ENCODE data around the gene CSNK1E.

CSNK1E gene

DNA sequence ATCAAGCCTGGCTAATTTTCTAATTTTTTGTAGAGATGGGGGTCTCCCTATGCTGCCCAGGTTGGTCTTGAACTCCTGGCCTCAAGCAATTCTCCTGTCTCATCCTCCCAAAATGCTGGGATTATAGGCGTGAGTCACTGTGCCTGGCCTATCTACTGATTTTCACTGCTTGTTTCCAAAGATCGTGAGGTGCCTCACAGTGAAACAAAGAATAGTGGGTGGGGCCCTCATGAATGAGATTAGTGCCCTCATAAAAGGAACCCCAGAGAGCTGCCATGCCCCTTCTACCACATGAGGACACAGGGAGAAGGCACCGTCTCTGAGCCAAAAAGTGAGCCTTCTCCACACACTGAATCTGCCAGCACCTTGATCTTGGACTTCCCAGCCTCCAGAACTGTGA is 67.9 kb downstream of the CSNK1E start:
- Histone ChIP-seq H3K36me3 (ENCODE audit: insufficient read depth) (no peaks in the 10 kb centered on the region), H4K20me1 (ENCODE audit: insufficient read depth) (no peaks in the 10 kb centered on the region), H3K27ac (no peak overlapping the region), H3K9ac (no peak overlapping the region), H3K27me3 (ENCODE audit: insufficient read depth, low read depth) (no peaks in the 10 kb centered on the region), H3K4me3 (IDR thresholded peaks at IDR 0.05; ENCODE audit: insufficient read depth, low read depth, low read length) (no peak overlapping the region), H3K4me2 (no peak overlapping the region), H3K4me1 (ENCODE audit: low read depth, poor library complexity, severe bottlenecking) (peaks cover 4% of the 10 kb centered on the region), H2AFZ (ENCODE audit: low read depth) (no peak overlapping the region), H3K79me2 (ENCODE audit: insufficient read depth, low read depth) (no peaks in the 10 kb centered on the region)
- TF ChIP-seq, protein P1, sequence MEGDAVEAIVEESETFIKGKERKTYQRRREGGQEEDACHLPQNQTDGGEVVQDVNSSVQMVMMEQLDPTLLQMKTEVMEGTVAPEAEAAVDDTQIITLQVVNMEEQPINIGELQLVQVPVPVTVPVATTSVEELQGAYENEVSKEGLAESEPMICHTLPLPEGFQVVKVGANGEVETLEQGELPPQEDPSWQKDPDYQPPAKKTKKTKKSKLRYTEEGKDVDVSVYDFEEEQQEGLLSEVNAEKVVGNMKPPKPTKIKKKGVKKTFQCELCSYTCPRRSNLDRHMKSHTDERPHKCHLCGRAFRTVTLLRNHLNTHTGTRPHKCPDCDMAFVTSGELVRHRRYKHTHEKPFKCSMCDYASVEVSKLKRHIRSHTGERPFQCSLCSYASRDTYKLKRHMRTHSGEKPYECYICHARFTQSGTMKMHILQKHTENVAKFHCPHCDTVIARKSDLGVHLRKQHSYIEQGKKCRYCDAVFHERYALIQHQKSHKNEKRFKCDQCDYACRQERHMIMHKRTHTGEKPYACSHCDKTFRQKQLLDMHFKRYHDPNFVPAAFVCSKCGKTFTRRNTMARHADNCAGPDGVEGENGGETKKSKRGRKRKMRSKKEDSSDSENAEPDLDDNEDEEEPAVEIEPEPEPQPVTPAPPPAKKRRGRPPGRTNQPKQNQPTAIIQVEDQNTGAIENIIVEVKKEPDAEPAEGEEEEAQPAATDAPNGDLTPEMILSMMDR (conservative IDR thresholded peaks at IDR 0.05; ENCODE audit: low read depth, low read length), result no peak

DNA sequence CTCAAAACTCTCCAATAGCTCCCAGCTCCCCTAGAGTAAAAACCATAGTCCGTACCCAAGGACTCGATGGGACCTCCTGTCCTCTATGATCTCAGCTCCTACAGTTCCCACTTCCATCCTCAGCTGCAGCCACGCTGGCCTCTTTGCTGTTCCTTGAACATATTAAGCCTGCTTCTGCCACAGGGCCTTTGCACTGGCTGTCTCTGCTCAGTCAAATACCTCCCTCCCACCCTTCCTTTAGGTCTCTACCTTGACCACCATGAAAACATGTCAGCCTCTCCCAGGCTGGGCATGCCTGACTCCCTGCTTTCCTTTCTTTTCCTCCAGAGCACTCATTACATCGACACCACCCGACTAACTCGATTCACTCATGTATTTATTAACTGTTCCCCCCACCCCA is 69.0 kb downstream of the CSNK1E start:
- Histone ChIP-seq H3K4me1 (ENCODE audit: low read depth, poor library complexity, severe bottlenecking) (peaks cover 4% of the 10 kb centered on the region), H3K27ac (no peak overlapping the region), H3K79me2 (ENCODE audit: insufficient read depth, low read depth) (no peaks in the 10 kb centered on the region), H2AFZ (ENCODE audit: low read depth) (no peak overlapping the region), H4K20me1 (ENCODE audit: insufficient read depth) (no peaks in the 10 kb centered on the region), H3K27me3 (ENCODE audit: insufficient read depth, low read depth) (no peaks in the 10 kb centered on the region), H3K9ac (no peak overlapping the region), H3K4me2 (no peak overlapping the region), H3K4me3 (IDR thresholded peaks at IDR 0.05; ENCODE audit: insufficient read depth, low read depth, low read length) (no peak overlapping the region), H3K36me3 (ENCODE audit: insufficient read depth) (no peaks in the 10 kb centered on the region)
- TF ChIP-seq, protein P1 (conservative IDR thresholded peaks at IDR 0.05; ENCODE audit: low read depth, low read length), result no peak

DNA sequence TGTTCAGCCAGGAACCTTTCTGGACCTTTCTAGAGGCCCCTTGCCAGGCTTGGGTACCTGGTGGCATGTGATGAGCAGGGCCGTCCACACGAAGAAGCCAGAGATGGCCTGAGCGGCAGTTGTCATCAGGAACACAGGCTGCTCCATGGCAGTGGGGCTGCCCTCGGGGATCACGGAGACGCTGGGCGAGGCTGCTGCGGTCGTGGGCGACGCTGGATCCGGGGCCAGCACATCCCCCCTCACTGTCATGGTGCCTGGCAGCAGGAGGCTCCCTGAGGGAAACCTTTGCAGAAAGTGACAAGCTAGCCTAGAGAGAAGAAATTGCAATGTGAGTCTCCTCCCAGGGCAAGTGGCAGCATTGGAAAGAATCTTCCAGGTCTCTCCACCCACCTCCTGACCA is 69.5 kb downstream of the CSNK1E start:
- no peaks in the 10 kb centered on the region for H3K36me3 ChIP-seq (ENCODE audit: insufficient read depth)
- H3K4me3 ChIP-seq (IDR thresholded peaks at IDR 0.05; ENCODE audit: insufficient read depth, low read depth, low read length), result no peak overlapping the region
- no peak overlapping the region for H3K9ac ChIP-seq
- peaks cover 4% of the 10 kb centered on the region for H3K4me1 ChIP-seq (ENCODE audit: low read depth, poor library complexity, severe bottlenecking)
- H4K20me1 ChIP-seq (ENCODE audit: insufficient read depth), result no peaks in the 10 kb centered on the region
- TF ChIP-seq, protein P1 (conservative IDR thresholded peaks at IDR 0.05; ENCODE audit: low read depth, low read length), result no peak
- H2AFZ ChIP-seq (ENCODE audit: low read depth), result no peak overlapping the region
- H3K4me2 ChIP-seq, result no peak overlapping the region
- H3K27ac ChIP-seq, result no peak overlapping the region
- H3K79me2 ChIP-seq (ENCODE audit: insufficient read depth, low read depth), result no peaks in the 10 kb centered on the region
- H3K27me3 ChIP-seq (ENCODE audit: insufficient read depth, low read depth), result no peaks in the 10 kb centered on the region

DNA sequence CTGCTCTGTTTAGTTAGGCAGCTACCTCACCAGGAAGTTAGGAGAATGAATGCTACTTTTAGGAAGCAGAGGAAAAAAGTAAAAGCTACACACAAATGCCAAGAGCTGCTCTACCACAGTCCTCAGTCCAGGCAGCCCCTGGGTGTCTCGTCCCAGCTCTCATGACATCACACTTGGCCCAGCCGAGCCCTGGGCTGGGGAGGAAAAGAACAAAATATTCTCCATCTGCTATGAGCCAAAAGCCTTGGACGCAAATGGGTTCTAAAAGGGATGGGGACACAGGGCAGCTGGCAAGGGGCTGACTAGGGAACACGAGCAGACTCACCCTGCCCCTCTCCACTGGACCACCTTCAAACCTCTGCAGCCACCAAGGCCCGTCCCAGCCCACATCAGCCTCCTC is 70.5 kb downstream of the CSNK1E start:
- H4K20me1 ChIP-seq (ENCODE audit: insufficient read depth), result no peaks in the 10 kb centered on the region
- H3K27ac ChIP-seq, result no peak overlapping the region
- H3K36me3 ChIP-seq (ENCODE audit: insufficient read depth), result no peaks in the 10 kb centered on the region
- H3K4me2 ChIP-seq, result no peak overlapping the region
- no peaks in the 10 kb centered on the region for H3K79me2 ChIP-seq (ENCODE audit: insufficient read depth, low read depth)
- TF ChIP-seq, protein P1 (conservative IDR thresholded peaks at IDR 0.05; ENCODE audit: low read depth, low read length), result no peak
- H3K4me3 ChIP-seq (IDR thresholded peaks at IDR 0.05; ENCODE audit: insufficient read depth, low read depth, low read length), result no peak overlapping the region
- no peak overlapping the region for H2AFZ ChIP-seq (ENCODE audit: low read depth)
- peaks cover 4% of the 10 kb centered on the region for H3K4me1 ChIP-seq (ENCODE audit: low read depth, poor library complexity, severe bottlenecking)
- no peak overlapping the region for H3K9ac ChIP-seq
- H3K27me3 ChIP-seq (ENCODE audit: insufficient read depth, low read depth), result no peaks in the 10 kb centered on the region
